HG03342 (cell line): ENCODE data around the gene FNBP1.
"Not testable (repeated sequence)": the region's sequence is repeated elsewhere in the genome, so short reads cannot be mapped to it uniquely, and the experiment has no call there.

Experiments used
- ATAC-seq: cut with Tn5 transposase; IDR thresholded peaks from one replicate; pipeline ENCODE4 v1.9.1; 2021; ENCODE audit warnings: mild to moderate bottlenecking, moderate library complexity; ENCODE audit not compliant: unreplicated experiment

The FNBP1 gene

DNA sequence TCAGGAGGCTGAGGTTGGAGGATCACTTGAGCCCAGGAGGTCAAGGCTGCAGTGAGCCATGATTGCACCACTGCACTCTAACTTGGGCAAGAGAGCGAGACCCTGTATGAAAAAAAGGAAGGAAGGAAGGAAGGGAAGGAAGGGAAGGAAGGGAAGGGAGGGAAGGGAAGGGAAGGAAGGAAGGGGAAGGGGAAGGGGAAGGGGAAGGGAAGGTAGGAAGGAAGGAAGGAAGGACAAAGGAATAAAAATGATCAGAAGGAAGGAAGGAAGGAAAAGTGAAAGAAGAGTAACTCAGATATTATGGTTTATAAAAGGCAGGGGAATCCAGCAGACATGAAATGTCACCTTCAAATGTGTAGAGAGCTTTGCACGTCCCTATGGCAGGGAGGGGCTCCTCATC lies 143.4 kb downstream of the FNBP1 start:
- no peak for ATAC-seq

DNA sequence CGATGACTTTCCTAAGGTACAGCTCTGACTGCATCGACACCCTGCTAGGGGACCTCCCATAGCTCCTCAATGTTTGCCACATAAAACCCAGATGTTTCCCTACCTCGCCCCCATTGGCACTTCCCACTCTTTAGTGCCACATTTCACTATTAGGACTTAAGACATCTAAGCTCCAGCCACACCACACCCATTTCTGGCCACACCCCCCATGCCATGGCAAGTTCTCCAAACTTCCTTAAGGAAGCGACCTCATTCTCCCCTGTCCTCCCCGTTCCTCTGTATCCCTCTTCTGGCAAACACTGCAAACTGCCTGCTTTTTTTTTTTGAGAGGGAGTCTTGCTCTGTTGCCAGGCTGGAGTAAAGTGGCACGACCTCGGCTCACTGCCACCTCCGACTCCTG lies 144.8 kb downstream of the FNBP1 start:
- no peak for ATAC-seq

GRCh38 chr9:129897263-129897662 lies 145.7 kb downstream of the FNBP1 start:
- ATAC-seq: no peak

DNA sequence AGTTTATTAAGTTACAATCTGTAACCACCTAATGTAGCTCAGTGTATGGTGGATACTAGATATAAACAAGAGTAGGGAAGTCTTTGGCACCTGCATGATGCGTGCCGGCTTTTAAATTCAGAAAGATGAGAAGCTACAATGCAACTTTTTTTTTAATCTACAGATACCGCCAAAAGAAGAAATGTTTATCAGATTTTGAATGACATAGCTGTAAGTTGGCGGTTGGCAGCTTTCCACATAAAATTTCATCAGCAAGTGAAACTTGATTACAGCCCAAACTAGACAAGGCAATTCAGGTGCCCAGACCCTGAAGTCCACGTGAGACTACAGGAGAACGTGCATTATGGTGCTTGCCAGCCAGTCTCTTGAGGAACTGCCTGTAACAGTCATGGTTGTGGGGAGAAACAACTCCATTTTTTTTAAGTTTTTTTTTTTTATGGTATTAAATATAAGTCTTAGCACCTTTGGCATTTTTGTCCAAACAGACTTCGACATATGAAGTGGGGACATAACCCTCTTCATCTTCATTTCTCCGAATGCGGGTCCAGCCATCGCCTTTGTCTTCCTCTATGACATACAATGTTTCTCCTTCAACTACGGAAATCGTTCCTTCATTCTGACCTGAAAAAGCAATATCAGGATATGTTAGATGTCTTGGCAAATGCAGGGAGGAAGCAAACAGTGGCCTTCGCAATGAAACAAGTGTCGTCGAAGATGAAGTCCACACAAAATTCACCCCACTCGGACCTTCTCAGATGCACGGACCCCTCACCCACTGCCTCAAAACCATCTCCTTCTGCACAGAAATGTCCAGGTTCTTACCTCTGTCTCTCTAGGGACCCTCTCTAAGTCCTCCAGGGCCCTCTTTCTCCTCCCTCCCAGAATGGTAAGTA lies 147.4 kb downstream of the FNBP1 start:
- ATAC-seq: no peak

DNA sequence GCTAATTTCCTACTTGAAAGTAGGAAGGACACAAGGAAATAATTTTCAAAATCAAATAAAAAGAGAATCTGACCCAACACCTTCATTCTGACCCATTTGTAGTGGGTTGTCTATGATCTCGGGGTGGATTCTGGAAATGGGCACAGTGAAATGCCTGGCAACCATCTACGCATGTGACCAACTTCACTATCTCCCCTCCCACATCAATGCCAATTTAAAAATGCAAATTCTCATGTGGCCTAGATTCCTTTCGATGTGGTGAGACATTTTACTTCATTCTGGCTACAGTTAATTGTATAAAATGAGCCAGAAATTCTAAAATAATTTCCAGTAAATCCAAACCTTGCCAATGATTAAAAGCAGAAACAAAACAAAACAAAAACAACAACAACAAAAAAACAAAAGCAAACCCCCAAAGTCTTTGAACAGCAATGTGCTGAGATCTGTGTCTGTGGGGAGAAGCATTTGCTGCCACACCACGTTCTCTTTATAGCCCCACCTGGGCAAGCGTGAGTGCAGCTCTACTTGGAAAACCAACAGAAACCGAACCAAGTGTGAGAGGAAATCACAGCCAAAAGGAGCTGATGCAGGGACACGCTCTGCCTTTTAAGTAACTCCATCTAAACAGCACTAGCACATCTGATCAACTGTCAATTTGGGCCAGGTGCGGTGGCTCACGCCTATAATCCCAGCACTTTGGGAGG lies 148.7 kb downstream of the FNBP1 start:
- ATAC-seq: no peak

GRCh38 chr9:129891569-129891968 lies 151.4 kb downstream of the FNBP1 start:
- no peak for ATAC-seq

GRCh38 chr9:129890718-129891299 lies 152.2 kb downstream of the FNBP1 start:
- not testable (repeated sequence) for ATAC-seq

DNA sequence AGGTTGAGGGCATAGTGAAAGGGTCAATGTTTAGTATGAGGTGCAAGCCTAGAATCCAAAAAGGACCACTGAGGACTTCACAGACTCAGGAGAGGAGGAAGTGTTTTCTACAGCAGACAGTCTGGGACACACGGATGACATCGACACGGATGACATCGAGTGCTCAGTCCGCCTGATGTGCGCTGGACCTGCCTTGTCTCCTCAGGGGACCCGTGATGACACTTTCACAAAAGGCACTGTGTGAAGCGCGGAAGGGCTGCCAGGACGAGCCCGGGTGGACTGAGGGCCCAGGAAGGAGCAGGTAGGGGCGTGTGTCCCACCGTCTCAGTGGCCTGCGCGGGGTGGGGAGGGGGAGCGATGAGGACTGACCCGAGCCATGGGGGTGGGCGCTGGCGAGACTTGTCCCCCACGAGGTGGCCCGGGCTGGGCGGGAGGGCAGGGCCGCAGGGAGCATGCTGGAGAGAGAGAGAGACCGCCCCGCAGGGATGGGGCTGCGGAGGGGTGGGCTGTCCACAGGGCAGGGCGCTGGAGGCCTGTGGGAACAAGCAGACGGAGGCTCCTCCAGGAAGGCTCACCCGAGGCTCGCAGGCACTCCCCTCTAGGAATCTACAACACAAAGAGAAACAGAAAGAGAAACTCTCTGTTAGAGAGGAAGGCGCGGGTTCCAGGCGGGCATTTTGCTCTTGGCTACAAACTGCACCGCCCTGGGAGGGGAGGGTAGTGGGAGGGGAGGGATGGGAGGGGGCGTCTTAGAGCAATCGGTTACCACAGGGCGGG lies 152.9 kb downstream of the FNBP1 start:
- no peak for ATAC-seq

DNA sequence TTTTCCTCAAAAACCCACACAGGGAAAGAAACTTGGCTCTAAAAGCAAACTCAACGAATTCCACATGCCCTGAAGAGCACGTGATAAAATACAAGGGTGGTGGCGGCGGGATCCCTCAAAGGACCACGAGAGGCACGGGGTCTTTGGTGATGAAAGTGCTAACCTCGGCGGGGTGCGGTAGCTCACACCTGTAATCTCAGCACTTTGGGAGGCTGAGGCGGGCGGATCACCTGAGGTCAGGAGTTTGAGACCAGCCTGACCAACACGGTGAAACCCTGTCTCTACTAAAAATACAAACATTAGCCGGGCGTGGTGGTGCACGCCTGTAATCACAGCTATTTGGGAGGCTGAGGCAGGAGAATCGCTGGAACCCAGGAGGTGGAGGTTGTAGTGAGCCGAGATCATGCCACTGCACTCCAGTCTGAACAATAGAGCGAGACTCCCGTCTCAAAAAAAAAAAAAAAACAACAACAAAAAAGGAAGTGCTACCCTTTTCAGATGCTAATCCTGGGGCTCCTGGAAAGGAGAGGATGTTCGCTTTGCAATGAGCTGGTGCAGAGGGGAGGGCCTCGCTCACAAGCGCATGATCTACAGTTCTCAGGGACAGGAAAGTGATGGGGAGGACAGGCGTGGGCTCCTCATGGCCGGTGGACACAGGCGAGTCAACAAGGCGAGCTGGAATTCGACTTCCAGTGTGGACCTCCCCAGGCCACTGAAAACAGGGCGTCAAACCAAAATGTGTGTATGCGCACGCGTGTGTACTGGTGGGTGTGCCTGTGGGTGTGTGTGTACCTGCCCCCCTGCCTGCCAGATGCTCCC lies 153.7 kb downstream of the FNBP1 start:
- ATAC-seq: no peak

DNA sequence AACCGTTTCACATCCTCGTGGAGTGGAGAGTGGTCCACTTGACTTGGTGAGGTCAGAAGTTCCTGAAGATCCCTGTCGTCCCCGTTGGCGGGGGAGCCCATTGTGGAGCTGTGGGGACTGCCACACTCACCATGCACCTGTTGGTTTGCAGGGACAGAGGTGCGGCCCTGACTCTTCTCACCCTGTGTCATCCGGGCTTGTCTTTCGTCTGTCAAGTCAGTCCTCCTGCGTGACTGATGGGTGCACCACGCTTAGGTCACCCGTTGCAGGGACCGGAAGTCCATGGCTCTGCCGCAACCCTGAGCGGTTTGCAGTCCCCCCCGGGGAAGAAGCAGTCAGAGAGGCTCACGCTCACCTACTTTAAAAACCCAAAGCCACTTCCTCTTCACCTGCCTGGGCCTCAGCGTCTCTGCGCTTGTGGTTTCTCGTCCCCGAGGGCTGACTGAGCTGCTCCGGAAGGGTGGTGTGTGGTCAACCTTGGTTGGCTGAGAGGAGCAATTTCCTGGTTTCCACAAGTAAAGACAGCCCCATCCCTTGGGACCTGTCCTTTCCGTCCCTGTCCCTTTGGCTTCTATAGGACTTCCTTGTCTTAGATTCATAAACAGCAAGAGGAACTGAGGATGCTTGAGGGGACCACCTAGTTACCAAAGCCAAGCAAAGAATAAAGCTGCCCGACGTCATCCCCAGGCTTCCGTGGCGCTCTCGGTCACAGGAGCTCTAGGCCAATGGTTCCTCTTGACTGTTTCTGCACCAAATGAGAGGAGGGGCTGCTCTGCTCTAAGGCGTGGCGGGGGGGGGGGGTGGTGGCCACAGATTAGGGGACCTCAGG lies 154.5 kb downstream of the FNBP1 start:
- ATAC-seq: peak; percentile 51

GRCh38 chr9:129887334-129888292 lies 155.4 kb downstream of the FNBP1 start:
- no peak for ATAC-seq

DNA sequence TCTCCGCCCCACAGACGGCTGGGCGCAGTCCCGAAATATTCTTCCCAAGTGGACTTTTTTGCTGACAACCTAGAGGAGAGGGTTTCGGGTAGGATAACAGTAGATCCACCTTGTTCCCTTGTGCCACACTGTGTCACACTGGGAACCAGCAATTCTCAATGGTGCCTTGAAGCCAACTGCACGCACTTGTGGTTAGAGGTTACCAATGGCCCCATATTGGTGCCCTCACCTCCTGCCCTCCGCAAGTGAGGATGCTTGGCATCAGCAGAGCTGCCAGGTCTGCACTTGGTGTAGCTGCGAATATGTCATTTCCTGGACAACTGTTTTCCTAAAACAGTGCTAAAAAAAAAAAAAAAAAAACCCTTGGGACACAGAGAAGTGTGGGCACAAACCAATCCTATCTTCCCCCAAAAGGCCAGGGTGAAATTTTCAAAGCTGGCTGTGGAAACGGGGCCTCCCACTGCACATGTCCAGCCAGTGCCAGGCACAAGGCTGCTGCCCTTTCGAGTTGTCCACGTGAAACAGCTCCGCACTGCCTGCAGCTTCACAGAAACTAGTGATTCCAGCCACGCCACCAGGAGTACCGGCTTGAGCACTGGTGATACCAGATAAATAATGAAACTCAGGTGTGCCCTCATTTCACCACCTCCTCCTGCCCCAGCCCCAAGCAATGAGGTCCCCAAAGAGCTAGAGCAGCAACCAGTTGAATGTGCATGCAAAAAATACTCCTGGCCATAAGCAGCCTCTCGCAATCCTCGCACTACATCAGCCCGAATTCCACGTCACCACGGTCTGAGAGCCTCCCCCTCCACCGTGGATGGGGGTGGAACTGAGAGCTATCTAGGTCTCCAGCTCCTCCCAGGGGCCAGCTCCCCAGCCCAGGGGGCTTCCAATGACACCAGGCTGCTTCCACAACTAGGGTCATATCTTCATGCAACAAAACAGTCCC lies 156.5 kb downstream of the FNBP1 start:
- no peak for ATAC-seq

DNA sequence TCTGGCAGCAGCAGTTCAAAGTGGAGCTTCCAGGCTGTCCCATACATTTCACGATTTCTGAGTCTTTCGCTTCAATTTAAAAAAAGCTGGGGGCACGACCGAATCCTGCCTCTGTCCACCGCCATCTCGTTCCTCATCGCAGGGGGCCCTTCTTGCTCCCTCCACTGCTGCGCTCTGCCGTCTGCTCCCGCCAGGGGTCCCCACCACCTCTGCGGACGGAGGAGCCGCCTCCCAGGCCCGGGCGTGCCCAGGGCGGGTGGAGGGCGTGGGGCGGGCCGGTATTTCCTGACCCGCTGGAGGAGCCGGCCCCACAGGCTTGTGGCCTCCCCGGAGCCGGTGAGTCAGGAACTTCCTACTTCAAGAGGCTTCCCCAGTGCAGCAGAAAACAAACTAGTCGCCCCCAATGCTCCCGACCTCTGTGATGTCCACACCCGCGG lies 157.3 kb downstream of the FNBP1 start:
- peak; percentile 26 for ATAC-seq

DNA sequence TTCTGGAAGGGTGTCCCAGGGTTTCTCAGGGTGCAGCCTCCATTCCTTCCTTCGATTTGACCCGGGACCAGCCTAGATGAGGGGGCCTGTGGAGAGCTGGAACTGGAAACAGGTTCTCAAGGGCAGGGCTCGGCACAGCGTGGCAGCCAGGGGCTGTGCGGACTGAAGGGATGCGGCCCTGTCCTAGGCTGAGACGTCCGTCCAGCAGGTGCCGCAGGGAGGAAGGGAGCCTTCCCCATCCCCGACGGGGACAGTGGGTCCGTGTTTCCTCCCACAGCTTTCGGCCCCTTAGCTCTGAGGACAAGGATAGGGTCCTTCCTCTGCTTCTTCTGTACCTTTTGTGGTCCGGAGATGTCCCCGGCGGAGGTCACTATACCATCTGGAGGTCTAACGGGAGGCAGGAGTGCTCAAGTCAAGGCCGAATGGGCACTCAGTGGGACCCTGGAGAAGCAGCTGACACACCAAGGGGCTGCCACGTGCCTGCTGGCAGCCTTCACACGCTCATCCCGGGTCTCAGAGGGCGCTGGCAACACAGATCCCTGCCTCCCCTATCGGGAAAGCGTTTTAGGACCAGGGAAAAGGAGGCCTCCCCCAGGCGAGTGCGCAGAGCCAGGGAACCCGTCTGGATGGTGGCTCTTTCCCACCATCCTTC lies 157.8 kb downstream of the FNBP1 start:
- no peak for ATAC-seq

- ATAC-seq: peak; percentile 37
Measured at GRCh38 chr9:129884220-129885017, 158.6 kb downstream of the FNBP1 start.
